WTC11 (cell line): ENCODE data around the gene FGF6.

Experiments used
- CREM ChIP-seq: sonication (generic); formaldehyde crosslinking; IDR thresholded peaks from 2 replicates; pipeline ENCODE4 v1.8.1; 2022; ENCODE audit warnings: mild to moderate bottlenecking, missing genetic modification reagents, moderate library complexity
- NR1H2 ChIP-seq: sonication (generic); formaldehyde crosslinking; IDR thresholded peaks from 2 replicates; pipeline ENCODE4 v1.9.0; 2021; ENCODE audit warnings: mild to moderate bottlenecking, moderate library complexity, missing genetic modification reagents
- NR2C2 ChIP-seq: sonication (generic); formaldehyde crosslinking; IDR thresholded peaks from 2 replicates; pipeline ENCODE4 v1.8.0; 2022; ENCODE audit warnings: mild to moderate bottlenecking, missing genetic modification reagents
- TEAD4 ChIP-seq: sonication (generic); formaldehyde crosslinking; IDR thresholded peaks from 2 replicates; pipeline ENCODE4 v1.8.0; 2022; ENCODE audit warnings: mild to moderate bottlenecking, missing genetic modification reagents
- TF ChIP-seq, protein P1 (sequence below): fragments of 200-600 bp; IDR thresholded peaks from 2 replicates; pipeline ENCODE4 v1.8.0; 2022; ENCODE audit warnings: antibody characterized with exemption
- TF ChIP-seq, protein P2 (sequence below): sonication (generic); formaldehyde crosslinking; IDR thresholded peaks from 2 replicates; pipeline ENCODE4 v1.8.1; 2022; ENCODE audit warnings: missing genetic modification reagents, borderline replicate concordance
- TF ChIP-seq, protein P3 (sequence below): sonication (generic); formaldehyde crosslinking; IDR thresholded peaks from 2 replicates; pipeline ENCODE4 v1.8.0; 2022; ENCODE audit warnings: mild to moderate bottlenecking, missing genetic modification reagents

DNA sequence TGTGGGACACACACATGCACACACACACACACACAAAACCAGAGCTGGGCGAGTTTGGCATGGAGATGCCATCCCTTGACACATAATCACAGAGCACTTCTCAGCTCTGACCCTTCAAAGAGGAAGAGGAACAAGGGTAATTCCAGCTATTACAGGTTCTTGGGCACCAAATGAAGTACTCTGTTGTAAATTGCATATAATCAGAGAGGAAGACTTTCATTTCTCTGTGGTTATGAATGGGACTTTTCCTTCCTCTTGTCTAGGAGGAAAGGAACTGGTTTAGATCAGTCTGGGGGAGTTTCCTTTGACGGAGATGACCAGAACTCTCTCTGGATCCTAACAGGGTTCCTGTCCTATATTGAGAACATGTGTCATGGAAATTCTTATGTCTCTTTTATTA is 26.4 kb upstream of the FGF6 start:
- TF ChIP-seq, protein P1, sequence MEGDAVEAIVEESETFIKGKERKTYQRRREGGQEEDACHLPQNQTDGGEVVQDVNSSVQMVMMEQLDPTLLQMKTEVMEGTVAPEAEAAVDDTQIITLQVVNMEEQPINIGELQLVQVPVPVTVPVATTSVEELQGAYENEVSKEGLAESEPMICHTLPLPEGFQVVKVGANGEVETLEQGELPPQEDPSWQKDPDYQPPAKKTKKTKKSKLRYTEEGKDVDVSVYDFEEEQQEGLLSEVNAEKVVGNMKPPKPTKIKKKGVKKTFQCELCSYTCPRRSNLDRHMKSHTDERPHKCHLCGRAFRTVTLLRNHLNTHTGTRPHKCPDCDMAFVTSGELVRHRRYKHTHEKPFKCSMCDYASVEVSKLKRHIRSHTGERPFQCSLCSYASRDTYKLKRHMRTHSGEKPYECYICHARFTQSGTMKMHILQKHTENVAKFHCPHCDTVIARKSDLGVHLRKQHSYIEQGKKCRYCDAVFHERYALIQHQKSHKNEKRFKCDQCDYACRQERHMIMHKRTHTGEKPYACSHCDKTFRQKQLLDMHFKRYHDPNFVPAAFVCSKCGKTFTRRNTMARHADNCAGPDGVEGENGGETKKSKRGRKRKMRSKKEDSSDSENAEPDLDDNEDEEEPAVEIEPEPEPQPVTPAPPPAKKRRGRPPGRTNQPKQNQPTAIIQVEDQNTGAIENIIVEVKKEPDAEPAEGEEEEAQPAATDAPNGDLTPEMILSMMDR = no peak
- TF ChIP-seq NR2C2 (CRISPR knock-in tag) = no peak
- TF ChIP-seq, protein P2, sequence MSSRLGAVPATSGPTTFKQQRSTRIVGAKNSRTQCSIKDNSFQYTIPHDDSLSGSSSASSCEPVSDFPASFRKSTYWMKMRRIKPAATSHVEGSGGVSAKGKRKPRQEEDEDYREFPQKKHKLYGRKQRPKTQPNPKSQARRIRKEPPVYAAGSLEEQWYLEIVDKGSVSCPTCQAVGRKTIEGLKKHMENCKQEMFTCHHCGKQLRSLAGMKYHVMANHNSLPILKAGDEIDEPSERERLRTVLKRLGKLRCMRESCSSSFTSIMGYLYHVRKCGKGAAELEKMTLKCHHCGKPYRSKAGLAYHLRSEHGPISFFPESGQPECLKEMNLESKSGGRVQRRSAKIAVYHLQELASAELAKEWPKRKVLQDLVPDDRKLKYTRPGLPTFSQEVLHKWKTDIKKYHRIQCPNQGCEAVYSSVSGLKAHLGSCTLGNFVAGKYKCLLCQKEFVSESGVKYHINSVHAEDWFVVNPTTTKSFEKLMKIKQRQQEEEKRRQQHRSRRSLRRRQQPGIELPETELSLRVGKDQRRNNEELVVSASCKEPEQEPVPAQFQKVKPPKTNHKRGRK (CRISPR knock-in tag) = no peak
- TF ChIP-seq, protein P3, sequence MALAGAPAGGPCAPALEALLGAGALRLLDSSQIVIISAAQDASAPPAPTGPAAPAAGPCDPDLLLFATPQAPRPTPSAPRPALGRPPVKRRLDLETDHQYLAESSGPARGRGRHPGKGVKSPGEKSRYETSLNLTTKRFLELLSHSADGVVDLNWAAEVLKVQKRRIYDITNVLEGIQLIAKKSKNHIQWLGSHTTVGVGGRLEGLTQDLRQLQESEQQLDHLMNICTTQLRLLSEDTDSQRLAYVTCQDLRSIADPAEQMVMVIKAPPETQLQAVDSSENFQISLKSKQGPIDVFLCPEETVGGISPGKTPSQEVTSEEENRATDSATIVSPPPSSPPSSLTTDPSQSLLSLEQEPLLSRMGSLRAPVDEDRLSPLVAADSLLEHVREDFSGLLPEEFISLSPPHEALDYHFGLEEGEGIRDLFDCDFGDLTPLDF = no peak
- TF ChIP-seq NR1H2 (CRISPR knock-in tag) = no peak
- TF ChIP-seq CREM (CRISPR knock-in tag) = no peak
- no peak for TF ChIP-seq TEAD4
